ENCODE results near the gene RSPH9.
A peak's percentile ranks its signal among the peaks of the same experiment; 100 is the strongest.

Gene RSPH9

GRCh38 chr6:43668151-43669028, 23.6 kb downstream of the RSPH9 start:
- DNase-seq (ENCODE audit: low read depth), result peak; percentile 55

- no peak for DNase-seq (ENCODE audit: low read depth)
Observed at GRCh38 chr6:43669050-43669921, 24.4 kb downstream of the RSPH9 start.

GRCh38 chr6:43669922-43670622, 25.2 kb downstream of the RSPH9 start:
- peak; percentile 23 for DNase-seq (ENCODE audit: low read depth)

GRCh38 chr6:43670623-43670986, 25.8 kb downstream of the RSPH9 start:
- no peak for DNase-seq (ENCODE audit: low read depth)

GRCh38 chr6:43671011-43671800, 26.4 kb downstream of the RSPH9 start:
- no peak for DNase-seq (ENCODE audit: low read depth)

- no peak for DNase-seq (ENCODE audit: low read depth)
Observed at GRCh38 chr6:43671801-43672690, 27.2 kb downstream of the RSPH9 start.

GRCh38 chr6:43673444-43674084, 28.7 kb downstream of the RSPH9 start:
- no peak for DNase-seq (ENCODE audit: low read depth)

GRCh38 chr6:43674291-43674690, 29.5 kb downstream of the RSPH9 start:
- no peak for DNase-seq (ENCODE audit: low read depth)

GRCh38 chr6:43674921-43675320, 30.1 kb downstream of the RSPH9 start:
- no peak for DNase-seq (ENCODE audit: low read depth)

- no peak for DNase-seq (ENCODE audit: low read depth)
Observed at GRCh38 chr6:43676962-43677606, 32.2 kb downstream of the RSPH9 start.

GRCh38 chr6:43677759-43678158, 32.9 kb downstream of the RSPH9 start:
- DNase-seq (ENCODE audit: low read depth), result no peak

GRCh38 chr6:43678341-43678740, 33.5 kb downstream of the RSPH9 start:
- DNase-seq (ENCODE audit: low read depth), result no peak

GRCh38 chr6:43679057-43679456, 34.2 kb downstream of the RSPH9 start:
- no peak for DNase-seq (ENCODE audit: low read depth)

- no peak for DNase-seq (ENCODE audit: low read depth)
Observed at GRCh38 chr6:43680308-43681200, 35.7 kb downstream of the RSPH9 start.

GRCh38 chr6:43681303-43681702, 36.5 kb downstream of the RSPH9 start:
- no peak for DNase-seq (ENCODE audit: low read depth)

- no peak for DNase-seq (ENCODE audit: low read depth)
Observed at GRCh38 chr6:43682724-43683429, 38.0 kb downstream of the RSPH9 start.

- DNase-seq (ENCODE audit: low read depth), result no peak
Observed at GRCh38 chr6:43683708-43684455, 39.0 kb downstream of the RSPH9 start.

Data from activated T-cell treated with anti-CD3 and anti-CD28 coated beads for 48 hours (primary cell).